Nephron (organoid): ENCODE data around the gene NAT14.

Experiments used
- H3K27ac Mint-ChIP-seq, 3 experiments: 2 replicates each; pipeline ENCODE4 v1.8.0; 2020; ENCODE audit warnings: mixed read lengths in 3 of 3, mild to moderate bottlenecking in 2 of 3, moderate library complexity in 1 of 3
- H3K27me3 Mint-ChIP-seq: 2 replicates; pipeline ENCODE4 v1.8.0; 2021; ENCODE audit warnings: low read depth, mild to moderate bottlenecking, moderate library complexity, mixed read lengths
- H3K36me3 Mint-ChIP-seq: 2 replicates; pipeline ENCODE4 v1.8.0; 2020; ENCODE audit warnings: low read depth, mixed read lengths
- H3K4me1 Mint-ChIP-seq: 2 replicates; pipeline ENCODE4 v1.8.0; 2020; ENCODE audit warnings: mixed read lengths
- H3K4me3 Mint-ChIP-seq, 3 experiments: 2 replicates each; pipeline ENCODE4 v1.8.0; 2020; ENCODE audit warnings: mild to moderate bottlenecking in 3 of 3, mixed read lengths in 3 of 3, moderate library complexity in 2 of 3
- H3K9me3 Mint-ChIP-seq: 2 replicates; pipeline ENCODE4 v1.8.0; 2020; ENCODE audit warnings: mixed read lengths
- TF ChIP-seq, protein P1 (sequence below), 3 experiments: fragments of 200-600 bp; sonication (generic); IDR thresholded peaks; one replicate each; pipeline ENCODE4 v1.5.0; 2021; ENCODE audit warnings: antibody characterized with exemption in 3 of 3; ENCODE audit not compliant: unreplicated experiment in 3 of 3

NAT14 gene

DNA sequence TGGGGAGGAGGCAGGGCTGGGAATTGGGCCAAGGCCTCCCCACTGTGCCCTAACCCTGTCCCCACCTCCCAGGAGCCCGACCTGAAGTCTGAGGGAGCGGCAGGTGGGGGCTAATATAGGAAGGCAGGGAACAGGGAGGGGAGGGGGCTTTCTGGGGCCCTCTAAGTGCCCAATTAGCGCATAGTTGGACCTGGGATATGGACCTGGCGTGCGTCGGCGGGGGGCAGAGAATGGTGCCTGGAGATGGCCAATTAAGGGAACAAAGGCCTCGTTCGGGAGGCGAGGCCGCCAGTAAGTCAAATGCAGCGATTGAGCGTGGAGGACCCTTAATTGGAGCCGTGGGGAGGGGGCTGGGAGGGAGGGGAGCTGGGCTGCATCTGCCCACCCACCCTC, 20.3 kb upstream of the NAT14 start, which contains the start of gene C19orf85:
Gene C19orf85, minus strand, starts transcription at position 90 of the 393 bp plus-strand sequence. CDS start 197 bp downstream, outside the sequence.
- no peaks in the 10 kb centered on the region for H3K9me3 Mint-ChIP-seq
- no peaks in the 10 kb centered on the region for H3K27me3 Mint-ChIP-seq
- H3K4me3 Mint-ChIP-seq: peak within 1 kb of the TSS in 1 of 3 experiments; percentile 48
- no peak within 1 kb of the TSS for H3K27ac Mint-ChIP-seq
- no peaks in the 10 kb centered on the region for H3K36me3 Mint-ChIP-seq
- H3K4me1 Mint-ChIP-seq: peaks cover 25% of the 10 kb centered on the region
- TF ChIP-seq, protein P1, sequence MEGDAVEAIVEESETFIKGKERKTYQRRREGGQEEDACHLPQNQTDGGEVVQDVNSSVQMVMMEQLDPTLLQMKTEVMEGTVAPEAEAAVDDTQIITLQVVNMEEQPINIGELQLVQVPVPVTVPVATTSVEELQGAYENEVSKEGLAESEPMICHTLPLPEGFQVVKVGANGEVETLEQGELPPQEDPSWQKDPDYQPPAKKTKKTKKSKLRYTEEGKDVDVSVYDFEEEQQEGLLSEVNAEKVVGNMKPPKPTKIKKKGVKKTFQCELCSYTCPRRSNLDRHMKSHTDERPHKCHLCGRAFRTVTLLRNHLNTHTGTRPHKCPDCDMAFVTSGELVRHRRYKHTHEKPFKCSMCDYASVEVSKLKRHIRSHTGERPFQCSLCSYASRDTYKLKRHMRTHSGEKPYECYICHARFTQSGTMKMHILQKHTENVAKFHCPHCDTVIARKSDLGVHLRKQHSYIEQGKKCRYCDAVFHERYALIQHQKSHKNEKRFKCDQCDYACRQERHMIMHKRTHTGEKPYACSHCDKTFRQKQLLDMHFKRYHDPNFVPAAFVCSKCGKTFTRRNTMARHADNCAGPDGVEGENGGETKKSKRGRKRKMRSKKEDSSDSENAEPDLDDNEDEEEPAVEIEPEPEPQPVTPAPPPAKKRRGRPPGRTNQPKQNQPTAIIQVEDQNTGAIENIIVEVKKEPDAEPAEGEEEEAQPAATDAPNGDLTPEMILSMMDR (IDR thresholded peaks at IDR 0.05; ENCODE audit: unreplicated experiment in 3 of 3): no peak

DNA sequence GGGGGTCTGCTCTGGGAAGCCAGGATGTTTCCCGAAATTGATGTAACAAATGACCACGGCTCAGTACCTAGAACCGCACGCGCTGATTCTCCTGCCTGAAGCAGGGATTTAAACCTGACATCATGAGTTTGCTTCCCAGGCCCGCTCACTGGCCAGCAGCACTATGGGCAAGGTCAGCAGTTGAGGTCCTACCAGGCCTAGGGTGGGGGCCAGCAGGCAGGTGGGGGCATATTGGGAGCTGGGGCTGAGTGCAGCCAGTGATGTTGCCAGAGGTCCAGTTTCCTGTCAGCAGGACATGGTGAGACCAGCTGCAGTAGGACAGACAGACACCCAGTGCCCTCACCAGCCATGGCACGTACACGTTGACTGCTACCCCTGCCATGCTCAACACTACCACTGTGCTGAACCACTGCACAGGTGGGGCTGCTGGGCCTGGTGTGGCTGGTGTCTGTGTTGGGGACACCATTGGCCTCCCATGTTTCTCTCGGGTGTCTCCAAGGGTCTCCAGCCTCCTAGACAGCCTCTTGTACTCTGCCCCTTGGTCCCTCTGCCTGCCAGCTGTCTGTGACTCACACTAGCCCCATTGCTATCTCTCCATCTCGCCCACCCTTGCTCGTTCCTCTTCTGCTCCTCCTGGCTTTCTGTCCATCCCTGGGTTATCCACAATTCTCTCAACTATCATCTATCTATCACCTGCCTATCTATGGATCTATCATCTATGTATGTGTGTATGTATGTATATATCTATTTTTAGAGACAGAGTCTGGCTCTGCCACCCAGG, 19.3 kb upstream of the NAT14 start:
- no peaks in the 10 kb centered on the region for H3K9me3 Mint-ChIP-seq
- H3K4me3 Mint-ChIP-seq: peak overlapping the region in 1 of 3 experiments; percentile 10
- TF ChIP-seq, protein P1 (IDR thresholded peaks at IDR 0.05; ENCODE audit: unreplicated experiment in 3 of 3): no peak
- H3K36me3 Mint-ChIP-seq: no peaks in the 10 kb centered on the region
- H3K4me1 Mint-ChIP-seq: peaks cover 15% of the 10 kb centered on the region
- H3K27ac Mint-ChIP-seq: no peak overlapping the region
- no peaks in the 10 kb centered on the region for H3K27me3 Mint-ChIP-seq

DNA sequence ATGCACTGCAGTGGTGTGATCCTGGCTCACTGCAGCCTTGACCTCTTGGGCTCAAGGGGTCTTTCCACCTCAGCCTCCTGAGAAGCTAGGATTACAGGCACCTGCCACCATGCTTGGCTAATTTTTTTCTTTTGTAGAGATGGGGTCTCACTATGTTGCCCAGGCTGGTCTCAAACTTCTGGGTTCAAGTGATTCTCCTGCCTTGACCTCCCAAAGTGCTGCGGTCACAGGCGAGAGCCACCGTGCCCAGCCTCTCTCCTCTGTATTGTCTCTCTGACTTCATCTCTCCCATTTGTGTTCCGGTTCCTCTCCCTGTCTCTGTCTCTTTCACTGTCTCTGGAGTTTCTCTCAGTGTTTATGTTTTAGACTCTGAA, 18.8 kb upstream of the NAT14 start:
- Mint-ChIP-seq H3K27me3 (no peaks in the 10 kb centered on the region), H3K9me3 (no peaks in the 10 kb centered on the region), H3K4me1 (peaks cover 16% of the 10 kb centered on the region), H3K36me3 (no peaks in the 10 kb centered on the region), H3K27ac (peak overlapping the region in 1 of 3 experiments; percentile 5), H3K4me3 (no peak overlapping the region)
- TF ChIP-seq, protein P1 (IDR thresholded peaks at IDR 0.05; ENCODE audit: unreplicated experiment in 3 of 3): no peak

DNA sequence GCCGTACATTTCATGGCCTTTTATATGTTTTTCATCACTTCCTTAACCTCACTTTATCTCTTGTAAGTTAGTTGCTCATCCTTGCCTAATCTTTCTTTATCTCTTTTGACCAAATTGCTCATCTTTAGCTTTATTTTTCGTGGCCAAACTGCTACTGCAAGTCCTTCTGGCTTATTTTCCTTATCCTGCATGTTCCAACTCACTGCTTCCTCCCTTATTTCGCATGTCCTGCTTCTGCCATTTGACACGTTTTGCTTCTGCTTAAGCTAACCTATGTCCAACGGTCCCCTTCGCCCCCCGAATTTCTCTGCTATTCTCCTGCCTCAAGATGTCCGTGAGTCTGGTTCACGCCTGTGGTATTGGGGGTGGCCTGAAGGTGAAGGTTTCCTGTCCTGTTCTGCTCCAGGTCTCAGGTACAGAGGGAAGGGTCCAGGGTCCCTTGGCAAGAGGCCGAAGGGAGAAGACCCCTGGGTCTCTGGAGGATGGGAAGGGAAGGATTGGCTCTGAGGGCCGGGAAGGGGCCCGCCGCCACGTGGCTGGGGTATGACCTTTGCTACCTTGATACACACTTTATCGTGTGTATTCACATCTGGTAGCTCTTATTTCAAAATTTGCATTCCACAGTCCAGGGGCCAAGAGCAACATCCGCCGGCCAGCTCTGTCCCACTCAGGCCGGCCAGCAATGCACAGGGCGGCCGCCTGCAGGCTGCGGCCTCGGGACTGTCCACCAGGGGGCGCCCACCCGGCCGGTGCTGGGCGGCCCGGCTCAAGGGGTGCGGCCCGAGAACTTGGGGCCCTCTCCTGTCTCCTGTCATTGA, 17.5 kb upstream of the NAT14 start:
- TF ChIP-seq, protein P1 (IDR thresholded peaks at IDR 0.05; ENCODE audit: unreplicated experiment in 3 of 3): peak; percentile 98 to 99 (median 98)
- H3K36me3 Mint-ChIP-seq: no peaks in the 10 kb centered on the region

DNA sequence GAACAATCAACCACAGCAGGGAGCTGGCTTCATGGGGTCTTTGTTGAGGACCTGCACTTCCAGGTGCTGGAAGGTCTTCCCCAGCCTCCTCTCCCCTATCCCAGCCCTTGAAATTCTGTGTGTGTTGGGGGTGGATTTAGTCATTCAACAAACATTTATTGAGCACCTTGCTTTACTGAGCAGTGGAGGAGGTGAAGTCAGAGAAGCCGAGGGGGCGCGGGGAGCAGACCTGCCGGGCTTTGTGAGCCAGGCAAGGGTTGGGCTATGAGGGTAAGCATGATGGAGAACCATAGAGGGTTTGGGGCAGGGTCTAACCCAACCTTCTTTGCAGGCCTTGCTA, 17.0 kb upstream of the NAT14 start:
- Mint-ChIP-seq H3K4me1 (peaks cover 12% of the 10 kb centered on the region), H3K27me3 (peaks cover under 1% of the 10 kb centered on the region), H3K9me3 (no peaks in the 10 kb centered on the region), H3K4me3 (peak overlapping the region in 2 of 3 experiments; percentile 20 to 27), H3K27ac (peak overlapping the region in 1 of 3 experiments; percentile 47), H3K36me3 (no peaks in the 10 kb centered on the region)
- TF ChIP-seq, protein P1 (IDR thresholded peaks at IDR 0.05; ENCODE audit: unreplicated experiment in 3 of 3): peak in 1 of 3 experiments; percentile 5

More for the DNA sequence above, 17.5 kb upstream of the NAT14 start:
- no peaks in the 10 kb centered on the region for H3K27me3 Mint-ChIP-seq
- H3K4me1 Mint-ChIP-seq: peaks cover 11% of the 10 kb centered on the region
- no peaks in the 10 kb centered on the region for H3K9me3 Mint-ChIP-seq
- H3K4me3 Mint-ChIP-seq: peak overlapping the region; percentile 8 to 47 (median 27)
- H3K27ac Mint-ChIP-seq: peak overlapping the region in 2 of 3 experiments; percentile 43 to 47
